GM20000 (cell line): ENCODE data around the gene NEURL2.

Source experiments
- DNase-seq: peaks from one replicate; pipeline ENCODE4 v3.0.0; 2012; ENCODE audit warnings: low spot score
- CTCF ChIP-seq: IDR thresholded peaks from 2 replicates; pipeline ENCODE4 v1.5.1; 2012; ENCODE audit warnings: mild to moderate bottlenecking, control low read depth; ENCODE audit errors: extremely low read depth, missing control alignments

The NEURL2 gene

DNA sequence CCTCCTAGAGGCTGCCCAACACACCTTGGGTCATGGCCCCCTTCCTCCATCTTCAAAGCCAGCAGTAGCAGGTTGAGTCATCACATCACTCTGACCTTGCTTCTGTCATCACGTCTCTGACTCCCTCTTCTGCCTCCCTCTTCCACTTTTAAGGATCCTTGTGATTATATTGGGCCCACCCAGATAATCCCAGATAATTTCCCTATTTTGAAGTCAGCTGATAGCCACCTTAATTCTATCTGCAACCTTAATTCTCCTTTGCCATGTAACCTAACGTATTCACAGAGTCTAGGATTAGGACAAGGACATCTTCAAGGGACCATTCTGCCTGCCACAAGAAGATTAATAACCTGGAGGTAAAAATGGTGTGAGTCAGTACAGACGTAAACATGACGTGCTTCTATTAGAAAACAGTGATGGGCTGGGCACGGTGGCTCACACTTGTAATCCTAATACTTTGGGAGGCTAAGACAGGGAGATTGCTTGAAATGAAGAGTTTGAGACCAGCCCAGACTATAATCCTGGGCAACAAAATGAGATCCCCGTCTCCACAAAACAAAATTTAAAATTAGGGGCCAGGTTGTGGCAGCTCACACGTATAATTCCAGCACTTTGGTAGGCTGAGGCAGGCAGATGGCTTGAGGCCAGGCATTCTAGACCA, 30.3 kb downstream of the NEURL2 start:
- no peak for DNase-seq

DNA sequence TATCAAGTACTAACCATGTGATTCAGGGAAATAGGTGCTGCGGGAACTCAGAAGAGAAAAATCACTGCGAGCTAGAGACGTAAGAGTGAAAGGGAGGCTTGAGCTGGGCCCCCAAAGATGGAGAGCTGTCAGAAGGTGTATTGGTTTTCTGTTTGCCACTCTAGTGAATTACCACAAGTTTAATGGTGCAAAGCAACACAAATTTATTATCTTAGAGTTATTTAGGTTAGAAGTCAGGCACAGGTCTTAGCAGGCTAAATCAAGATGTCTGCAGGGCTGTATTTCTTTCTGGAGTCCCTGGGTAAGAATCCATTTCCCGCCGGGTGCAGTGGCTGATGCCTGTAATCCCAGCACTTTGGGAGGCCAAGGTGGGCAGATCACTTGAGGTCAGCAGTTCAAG, 31.1 kb downstream of the NEURL2 start:
- no peak for TF ChIP-seq CTCF
- no peak for DNase-seq

More for the DNA sequence above, 30.3 kb downstream of the NEURL2 start:
- no peak for TF ChIP-seq CTCF

- TF ChIP-seq CTCF = no peak
- DNase-seq = peak; percentile 76
These were observed 33.2 kb downstream of the NEURL2 start for GRCh38 chr20:45857882-45858216.

DNA sequence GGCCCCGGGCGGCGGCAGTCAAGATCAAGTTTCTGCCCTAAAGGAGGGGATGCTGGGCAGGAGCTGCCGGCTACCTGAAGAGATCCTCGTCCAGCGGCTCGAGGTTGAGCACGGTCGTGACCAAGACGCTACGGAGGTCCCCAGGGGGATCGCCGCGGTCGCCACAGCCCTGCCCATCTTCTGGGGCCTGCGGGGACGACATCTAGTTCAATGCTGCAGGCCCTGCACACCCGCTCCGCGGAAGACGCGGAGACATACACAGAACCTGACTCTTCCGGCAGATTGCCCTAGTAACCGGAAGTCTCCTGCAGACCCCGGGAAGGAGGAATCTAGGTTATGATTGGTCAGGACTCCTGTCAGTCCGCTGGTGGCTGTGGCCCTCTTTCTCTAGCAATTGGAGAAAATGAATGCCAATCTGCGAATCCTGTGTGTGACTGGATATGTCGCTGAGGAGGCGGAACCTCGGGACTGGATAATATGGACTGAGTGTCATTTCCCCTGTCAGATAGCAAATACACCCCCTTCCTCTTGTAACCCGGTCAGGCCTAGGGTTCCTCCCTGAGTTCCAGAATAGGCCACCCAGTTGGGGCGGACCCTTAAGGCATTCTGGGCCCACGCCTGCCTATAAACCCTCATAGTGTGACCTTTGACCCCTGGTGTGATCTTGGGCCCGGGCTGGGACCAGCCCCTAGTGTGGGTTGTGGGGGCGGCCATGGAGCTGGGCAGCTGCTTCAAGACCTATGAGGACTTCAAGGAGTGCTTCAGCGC, 33.7 kb downstream of the NEURL2 start, which contains the start of the genes ACOT8 and ZSWIM3:
Gene ACOT8, minus strand, starts transcription at position 279 of the 768 bp plus-strand sequence. Its CDS starts 77 bp downstream, at position 202.
Gene ZSWIM3, plus strand, starts transcription at position 501 of the 768 bp plus-strand sequence. Its CDS starts 212 bp downstream, at position 713.
- TF ChIP-seq CTCF = no peak
- DNase-seq = peak; percentile 98

DNA sequence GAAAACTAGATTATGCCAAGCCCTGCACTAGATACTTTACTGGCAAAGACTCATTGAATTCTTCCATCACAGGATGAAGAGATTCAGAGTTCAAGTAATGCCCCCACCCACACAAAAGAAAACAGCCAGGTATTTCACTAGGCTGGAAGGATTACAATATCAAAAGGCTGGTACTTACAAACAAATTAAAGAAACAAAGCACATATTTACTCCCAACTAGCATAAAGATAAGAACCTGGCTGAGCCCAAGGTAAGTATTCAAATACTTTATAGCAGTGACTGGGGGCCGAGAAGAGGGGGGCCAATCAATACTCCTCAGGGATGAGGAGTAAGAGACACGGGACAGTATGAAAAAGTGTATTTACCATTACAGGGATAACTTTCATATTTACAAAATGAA, 37.5 kb downstream of the NEURL2 start:
- TF ChIP-seq CTCF = no peak
- DNase-seq = no peak

DNA sequence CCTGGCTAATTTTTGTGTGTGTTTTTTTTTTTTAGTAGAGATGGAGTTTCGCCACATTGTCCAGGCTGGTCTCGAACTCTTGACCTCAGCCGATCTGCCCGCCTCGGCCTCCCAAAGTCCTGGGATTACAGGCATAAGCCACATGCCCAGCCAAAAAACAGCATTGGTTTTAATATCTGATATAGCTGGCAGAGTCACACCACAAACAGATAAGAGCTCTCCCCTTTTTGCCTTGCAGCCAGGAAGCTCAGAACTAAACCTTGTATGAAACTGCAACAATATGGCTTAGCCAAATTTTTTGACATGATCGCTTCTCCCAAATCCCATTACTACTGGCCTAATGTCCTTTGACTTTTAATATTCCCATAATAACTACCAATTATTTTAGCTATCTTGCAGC, 38.7 kb downstream of the NEURL2 start:
- DNase-seq = no peak
- no peak for TF ChIP-seq CTCF

DNA sequence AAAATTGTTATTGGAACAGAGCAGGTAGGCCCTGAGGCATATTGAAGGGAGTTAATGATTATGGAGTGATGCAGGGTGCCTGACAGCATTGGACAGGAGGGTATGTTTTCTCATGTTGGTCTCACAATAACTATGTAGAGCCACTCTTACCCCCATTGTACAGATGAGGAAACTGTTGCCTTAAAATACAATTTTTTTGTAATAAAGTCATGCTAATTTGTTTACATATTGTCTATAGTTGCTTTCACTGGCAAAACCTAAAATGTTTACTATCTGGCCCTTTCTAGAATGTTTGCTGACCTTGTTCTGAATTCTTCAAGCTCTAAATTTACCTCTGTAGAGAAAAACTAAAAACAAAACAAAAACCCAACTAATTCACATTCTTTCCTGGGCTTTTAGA, 39.5 kb downstream of the NEURL2 start:
- TF ChIP-seq CTCF = no peak
- no peak for DNase-seq
